B cell (primary cell): ENCODE data around the gene ARPC4. TPM values are rescaled to one million over a fixed set of nuclear protein-coding genes. Genes with fewer than 3 reads are reported as not detected.
"Not testable (repeated sequence)": the region's sequence is repeated elsewhere in the genome, so short reads cannot be mapped to it uniquely, and the experiment has no call there.

Experiments
- ATAC-seq: fragments of 200-7000 bp; cut with Tn5 transposase; one replicate; pipeline ENCODE4 v1.10.0; 2021; ENCODE audit warnings: low read depth, mild to moderate bottlenecking, moderate number of reproducible peaks, moderate library complexity
- CTCF ChIA-PET: fragments of 350-600 bp; sonication (Branson Sonifier 250); formaldehyde crosslinking; loops from one replicate; lab custom pipeline; 2021; ENCODE audit warnings: antibody characterized with exemption, inconsistent platforms; lab: Charles Lee
- POLR2A ChIA-PET: fragments of 350-600 bp; sonication (Branson Sonifier 250); formaldehyde crosslinking; loops from one replicate; lab custom pipeline; 2021; ENCODE audit warnings: antibody characterized with exemption; lab: Charles Lee
- DNase-seq: peaks from one replicate; pipeline ENCODE4 v3.0.0; 2013
- H2AFZ ChIP-seq: 2 replicates; pipeline ENCODE4 v1.6.1; 2012; ENCODE audit warnings: mild to moderate bottlenecking, low read depth, low read length; ENCODE audit not compliant: insufficient read depth, poor library complexity, severe bottlenecking
- H3K27ac ChIP-seq, 2 donors: 1 replicate in 1 of 2; 2 replicates in 1 of 2; pipeline ENCODE4 v1.5.1; 2012 to 2013; ENCODE audit warnings: low read length in 2 of 2, mild to moderate bottlenecking in 2 of 2, moderate library complexity in 1 of 2
- H3K27me3 ChIP-seq, 4 experiments: fragments of 200-600 bp in 1 of 4; sonication (generic) in 1 of 4; replicated peaks in 1 of 4; 1 replicate in 2 of 4; 2 replicates in 2 of 4; pipeline versions ENCODE4 v1.6.1 to v1.7.0; 2013 to 2016; ENCODE audit warnings: low read length in 3 of 4, mild to moderate bottlenecking in 2 of 4, mixed read lengths in 1 of 4, moderate library complexity in 1 of 4; ENCODE audit not compliant: insufficient read depth in 4 of 4, control insufficient read depth in 3 of 4; ENCODE audit errors: control extremely low read depth in 1 of 4
- H3K36me3 ChIP-seq, 2 experiments: replicated peaks in 1 of 2; 1 replicate in 1 of 2; 2 replicates in 1 of 2; pipeline versions ENCODE4 v1.6.1 to v1.7.1; 2013; ENCODE audit warnings: low read length in 1 of 2; ENCODE audit not compliant: insufficient read depth in 2 of 2, control insufficient read depth in 1 of 2; ENCODE audit errors: control extremely low read depth in 1 of 2, extremely low read depth in 1 of 2
- H3K4me1 ChIP-seq, 2 donors: fragments of 200-600 bp in 1 of 2; sonication (generic) in 1 of 2; 1 replicate in 1 of 2; 2 replicates in 1 of 2; pipeline versions ENCODE4 v1.5.1 to v1.6.1; 2013 to 2017; ENCODE audit warnings: low read length in 2 of 2; ENCODE audit not compliant: control insufficient read depth in 2 of 2, insufficient read depth in 2 of 2
- H3K4me2 ChIP-seq: replicated peaks from 2 replicates; pipeline ENCODE3; 2012; ENCODE audit warnings: mild to moderate bottlenecking, low read depth, low read length; ENCODE audit not compliant: poor library complexity, severe bottlenecking
- H3K4me3 ChIP-seq, 5 experiments: fragments of 200-600 bp in 1 of 5; sonication (generic) in 1 of 5; 1 replicate in 3 of 5; 2 replicates in 2 of 5; pipeline versions ENCODE4 v1.5.1 to v1.7.0; 2011 to 2016; ENCODE audit warnings: low read length in 4 of 5, mild to moderate bottlenecking in 4 of 5, low read depth in 2 of 5, control low read depth in 1 of 5, moderate library complexity in 1 of 5; ENCODE audit not compliant: insufficient read depth in 1 of 5; ENCODE audit errors: control extremely low read depth in 1 of 5, extremely low read depth in 1 of 5
- H3K79me2 ChIP-seq: fragments of 200-600 bp; sonication (generic); one replicate; pipeline ENCODE4 v1.6.0; 2016; ENCODE audit warnings: low read length; ENCODE audit not compliant: control insufficient read depth, insufficient read depth
- H3K9ac ChIP-seq: fragments of 200-600 bp; sonication (generic); 2 replicates; pipeline ENCODE4 v1.6.1; 2017; ENCODE audit warnings: mild to moderate bottlenecking, low read length, moderate library complexity
- H3K9me3 ChIP-seq, 3 donors: one replicate each; pipeline versions ENCODE4 v1.6.1 to v1.7.1; 2013; ENCODE audit warnings: low read length in 2 of 3; ENCODE audit not compliant: control insufficient read depth in 2 of 3, insufficient read depth in 1 of 3; ENCODE audit errors: control extremely low read depth in 1 of 3
- H4K20me1 ChIP-seq: 2 replicates; pipeline ENCODE4 v1.6.0; 2012; ENCODE audit warnings: mild to moderate bottlenecking, low read length; ENCODE audit not compliant: insufficient read depth, control insufficient read depth, poor library complexity, severe bottlenecking
- H3K27ac Mint-ChIP-seq: one replicate; pipeline ENCODE4 v1.8.0; 2021; ENCODE audit warnings: mixed read lengths
- H3K27me3 Mint-ChIP-seq: one replicate; pipeline ENCODE4 v1.8.0; 2021; ENCODE audit warnings: mixed read lengths
- H3K4me1 Mint-ChIP-seq: one replicate; pipeline ENCODE4 v1.8.0; 2021; ENCODE audit warnings: mixed read lengths
- H3K4me3 Mint-ChIP-seq: one replicate; pipeline ENCODE4 v1.8.0; 2021; ENCODE audit warnings: mixed read lengths
- H3K9me3 Mint-ChIP-seq: one replicate; pipeline ENCODE4 v1.8.0; 2022; ENCODE audit warnings: mixed read lengths; ENCODE audit not compliant: insufficient read depth
- EZH2 ChIP-seq: IDR thresholded peaks from 2 replicates; pipeline ENCODE4 v1.6.1; 2012; ENCODE audit warnings: borderline replicate concordance, low read depth, mild to moderate bottlenecking, moderate library complexity, low read length; ENCODE audit not compliant: insufficient read depth, poor library complexity, severe bottlenecking
- WGBS: methylation state at CpG from one replicate; pipeline ENCODE4 v1.1.5; 2013; ENCODE audit warnings: missing lambda C conversion rate; ENCODE audit not compliant: insufficient coverage; 5-methylcytosine and 5-hydroxymethylcytosine counted together
- intact Hi-C: fragments of 100-400 bp; cut with micrococcal nuclease; formaldehyde crosslinking; loops from one replicate; pipeline ENCODE4 v1.10.0; 2022
- polyA plus RNA-seq: library from polyadenylated mRNA; depleted of rRNA; stranded (reverse); fragments of >200 nt; gene quantifications from 2 replicates; pipeline ENCODE4 v1.2.3, GENCODE V29; 2012
- total RNA-seq, 2 donors: library from RNA; stranded (reverse); fragments of 120-200 nt in 1 of 2; gene quantifications; 1 replicate in 1 of 2; 2 replicates in 1 of 2; pipeline versions ENCODE4 v1.2.3 to v1.2.4, GENCODE V29; 2013 to 2022
- TF ChIP-seq, protein P1 (sequence below): fragments of 200-600 bp; IDR thresholded peaks from one replicate; pipeline ENCODE4 v1.8.0; 2022; ENCODE audit warnings: antibody characterized with exemption, mild to moderate bottlenecking

The ARPC4 gene
- total and polyA plus RNA-seq, 2 donors (not counting 1 experiment from before 2014, with no cell fraction given) = 110 to 174 TPM

DNA sequence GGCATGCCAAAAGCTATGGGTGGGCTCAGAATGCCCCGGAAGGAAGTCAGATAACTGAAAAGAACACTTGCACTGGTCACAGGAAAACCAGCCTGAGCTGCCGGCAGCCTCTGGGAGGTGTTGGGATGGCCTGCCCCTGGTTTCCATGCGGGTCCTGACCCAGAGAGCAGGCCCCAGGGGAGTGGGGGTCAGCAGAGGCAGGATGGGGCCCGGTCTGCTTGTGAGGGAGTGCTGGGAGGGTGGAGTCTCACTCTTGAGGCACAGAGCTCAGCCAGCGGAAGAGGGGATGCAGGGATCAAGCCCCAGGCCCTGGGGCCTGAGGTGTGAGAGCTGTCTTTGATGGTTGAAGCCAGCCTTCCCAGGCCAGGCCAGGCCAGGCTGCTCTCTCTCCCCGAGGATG lies 53.3 kb downstream of the ARPC4 start:
- no peak overlapping the region for H3K9ac ChIP-seq
- H3K4me3 ChIP-seq = no peak overlapping the region
- ChIA-PET CTCF (interaction anchor here (0.6 to 0.9 kb wide), 2 partner anchors 46 to 86 kb away, joined by 3 read pairs; no protein-coding TSS in a partner anchor), POLR2A (interaction anchor here (0.6 kb wide), 1 partner anchor 204 kb away, joined by 3 read pairs; no protein-coding TSS in a partner anchor)
- no peak for DNase-seq
- H3K79me2 ChIP-seq = peaks cover 14% of the 10 kb centered on the region
- no peaks in the 10 kb centered on the region for H4K20me1 ChIP-seq
- 74% methylated on average over 5 of the region's 6 CpGs for WGBS
- intact Hi-C loops = no loop called here
- H3K27me3 ChIP-seq = no peaks in the 10 kb centered on the region
- ATAC-seq = no peak
- no peaks in the 10 kb centered on the region for H3K9me3 Mint-ChIP-seq
- H2AFZ ChIP-seq = no peak overlapping the region
- no peak overlapping the region for H3K4me3 Mint-ChIP-seq
- H3K27me3 Mint-ChIP-seq = no peaks in the 10 kb centered on the region
- H3K4me2 ChIP-seq = no peak overlapping the region
- H3K4me1 ChIP-seq = peaks cover 8 to 17% of the 10 kb centered on the region in 2 donors
- H3K27ac ChIP-seq = no peak overlapping the region
- peaks cover 3 to 7% of the 10 kb centered on the region in 2 experiments for H3K36me3 ChIP-seq
- TF ChIP-seq, protein P1, sequence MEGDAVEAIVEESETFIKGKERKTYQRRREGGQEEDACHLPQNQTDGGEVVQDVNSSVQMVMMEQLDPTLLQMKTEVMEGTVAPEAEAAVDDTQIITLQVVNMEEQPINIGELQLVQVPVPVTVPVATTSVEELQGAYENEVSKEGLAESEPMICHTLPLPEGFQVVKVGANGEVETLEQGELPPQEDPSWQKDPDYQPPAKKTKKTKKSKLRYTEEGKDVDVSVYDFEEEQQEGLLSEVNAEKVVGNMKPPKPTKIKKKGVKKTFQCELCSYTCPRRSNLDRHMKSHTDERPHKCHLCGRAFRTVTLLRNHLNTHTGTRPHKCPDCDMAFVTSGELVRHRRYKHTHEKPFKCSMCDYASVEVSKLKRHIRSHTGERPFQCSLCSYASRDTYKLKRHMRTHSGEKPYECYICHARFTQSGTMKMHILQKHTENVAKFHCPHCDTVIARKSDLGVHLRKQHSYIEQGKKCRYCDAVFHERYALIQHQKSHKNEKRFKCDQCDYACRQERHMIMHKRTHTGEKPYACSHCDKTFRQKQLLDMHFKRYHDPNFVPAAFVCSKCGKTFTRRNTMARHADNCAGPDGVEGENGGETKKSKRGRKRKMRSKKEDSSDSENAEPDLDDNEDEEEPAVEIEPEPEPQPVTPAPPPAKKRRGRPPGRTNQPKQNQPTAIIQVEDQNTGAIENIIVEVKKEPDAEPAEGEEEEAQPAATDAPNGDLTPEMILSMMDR = no peak
- no peak for TF ChIP-seq EZH2
- peaks cover 0 to 6% (median 0%) of the 10 kb centered on the region in 3 donors for H3K9me3 ChIP-seq
- H3K4me1 Mint-ChIP-seq = peaks cover 20% of the 10 kb centered on the region
- no peak overlapping the region for H3K27ac Mint-ChIP-seq

- H3K4me2 ChIP-seq = no peak overlapping the region
- ATAC-seq (no peak), DNase-seq (no peak)
- Mint-ChIP-seq H3K9me3 (no peaks in the 10 kb centered on the region), H3K4me3 (no peak overlapping the region), H3K27ac (no peak overlapping the region), H3K27me3 (peaks cover 5% of the 10 kb centered on the region), H3K4me1 (peaks cover 18% of the 10 kb centered on the region)
- H4K20me1 ChIP-seq = no peaks in the 10 kb centered on the region
- 96% methylated on average over 5 of the region's 6 CpGs for WGBS
- H3K4me1 ChIP-seq = peaks cover 8 to 17% of the 10 kb centered on the region in 2 donors
- CTCF ChIA-PET = interaction anchor here (0.6 to 0.9 kb wide), 2 partner anchors 47 to 85 kb away, joined by 3 read pairs; no protein-coding TSS in a partner anchor
- H3K4me3 ChIP-seq = no peak overlapping the region
- no peaks in the 10 kb centered on the region for H3K36me3 ChIP-seq
- H3K9ac ChIP-seq = no peak overlapping the region
- peaks cover 0 to 6% (median 0%) of the 10 kb centered on the region in 3 donors for H3K9me3 ChIP-seq
- intact Hi-C loops = no loop called here
- H2AFZ ChIP-seq = no peak overlapping the region
- H3K79me2 ChIP-seq = peaks cover 14% of the 10 kb centered on the region
- no peaks in the 10 kb centered on the region for H3K27me3 ChIP-seq
- POLR2A ChIA-PET = no interaction called here
- TF ChIP-seq, protein P1 = no peak
- TF ChIP-seq EZH2 = no peak
- no peak overlapping the region for H3K27ac ChIP-seq
These were observed 54.1 kb downstream of the ARPC4 start for GRCh38 chr3:9846931-9847488.

DNA sequence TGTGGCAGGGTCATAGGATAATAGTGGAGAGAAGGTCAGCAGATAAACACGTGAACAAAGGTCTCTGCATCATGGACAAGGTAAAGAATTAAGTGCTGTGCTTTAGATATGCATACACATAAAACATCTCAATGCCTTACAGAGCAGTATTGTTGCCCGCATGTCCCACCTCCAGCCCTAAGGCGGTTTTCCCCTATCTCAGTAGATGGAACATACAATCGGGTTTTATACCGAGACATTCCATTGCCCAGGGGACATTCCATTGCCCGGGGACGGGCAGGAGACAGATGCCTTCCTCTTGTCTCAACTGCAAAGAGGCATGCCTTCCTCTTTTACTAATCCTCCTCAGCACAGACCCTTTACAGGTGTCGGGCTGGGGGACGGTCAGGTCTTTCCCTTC lies 55.0 kb downstream of the ARPC4 start:
- H3K27me3 ChIP-seq, ATAC-seq, H3K4me3 ChIP-seq, H3K4me1 ChIP-seq, H3K4me2 ChIP-seq, POLR2A ChIA-PET, H3K4me3 Mint-ChIP-seq, CTCF ChIA-PET, H3K27ac Mint-ChIP-seq, H4K20me1 ChIP-seq, H3K27ac ChIP-seq, H3K9me3 ChIP-seq, intact Hi-C loops, H3K9me3 Mint-ChIP-seq, H2AFZ ChIP-seq, H3K9ac ChIP-seq, DNase-seq, H3K27me3 Mint-ChIP-seq, H3K36me3 ChIP-seq: not testable (repeated sequence)
- H3K4me1 Mint-ChIP-seq = peaks cover 11% of the 10 kb centered on the region
- H3K79me2 ChIP-seq = peaks cover 13% of the 10 kb centered on the region
- WGBS = 100% methylated on average over 1 of the region's 9 CpGs
